GM10266 (cell line): Measurements from ENCODE around the gene RBP4.
"Not testable (repeated sequence)": the region's sequence is repeated elsewhere in the genome, so short reads cannot be mapped to it uniquely, and the experiment has no call there.

Experiments used
- DNase-seq: peaks from one replicate; pipeline ENCODE4 v3.0.0; 2012; ENCODE audit errors: extremely low spot score
- CTCF ChIP-seq: IDR thresholded peaks from 2 replicates; pipeline ENCODE4 v1.5.1; 2012; ENCODE audit warnings: mild to moderate bottlenecking, low read depth; ENCODE audit not compliant: control insufficient read depth, insufficient read depth; ENCODE audit errors: missing control alignments

RBP4 gene

GRCh38 chr10:93553482-93554315 lies 47.3 kb downstream of the RBP4 start:
- DNase-seq: no peak
- TF ChIP-seq CTCF: no peak

GRCh38 chr10:93552780-93553179 lies 48.3 kb downstream of the RBP4 start:
- no peak for DNase-seq
- no peak for TF ChIP-seq CTCF

GRCh38 chr10:93550606-93551005 lies 50.4 kb downstream of the RBP4 start:
- DNase-seq: no peak

GRCh38 chr10:93548376-93549071 lies 52.5 kb downstream of the RBP4 start:
- TF ChIP-seq CTCF: no peak
- DNase-seq: no peak

More at GRCh38 chr10:93550606-93551005, 50.4 kb downstream of the RBP4 start:
- TF ChIP-seq CTCF: no peak

GRCh38 chr10:93547522-93547921 lies 53.5 kb downstream of the RBP4 start:
- no peak for TF ChIP-seq CTCF
- no peak for DNase-seq

- not testable (repeated sequence) for DNase-seq
Measured at GRCh38 chr10:93546995-93547394, 54.0 kb downstream of the RBP4 start.

GRCh38 chr10:93542358-93542791 lies 58.7 kb downstream of the RBP4 start:
- TF ChIP-seq CTCF: peak; percentile 1
- DNase-seq: no peak
